Activated CD4-positive, alpha-beta T cell treated with anti-CD3 and anti-CD28 coated beads for 48 hours (primary cell): ENCODE data around the gene KCNA2.
A peak's percentile ranks its signal among the peaks of the same experiment; 100 is the strongest.

Experiments
- DNase-seq: peaks from one replicate; pipeline ENCODE4 v3.0.0-alpha.2; 2020

Gene KCNA2

DNA sequence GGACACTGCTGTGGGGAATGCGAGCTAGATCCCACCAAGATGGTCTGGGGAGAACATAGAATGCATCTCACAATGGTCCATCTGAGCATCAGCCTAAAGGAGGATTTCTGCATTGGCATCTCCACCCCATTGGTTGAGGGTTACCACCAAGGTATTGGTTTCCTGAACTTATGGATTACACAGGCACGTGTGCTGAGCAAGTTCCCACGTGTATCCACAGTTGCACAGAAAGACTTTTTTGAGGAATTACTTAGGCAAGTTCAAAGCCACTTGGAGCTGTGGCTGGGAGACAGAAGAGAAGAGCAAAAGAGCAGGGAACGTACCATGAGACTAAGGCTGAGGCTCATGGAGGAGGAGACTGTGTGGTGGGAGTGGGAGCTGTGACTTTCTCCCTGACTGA, 43.1 kb downstream of the KCNA2 start:
- DNase-seq, result no peak

DNA sequence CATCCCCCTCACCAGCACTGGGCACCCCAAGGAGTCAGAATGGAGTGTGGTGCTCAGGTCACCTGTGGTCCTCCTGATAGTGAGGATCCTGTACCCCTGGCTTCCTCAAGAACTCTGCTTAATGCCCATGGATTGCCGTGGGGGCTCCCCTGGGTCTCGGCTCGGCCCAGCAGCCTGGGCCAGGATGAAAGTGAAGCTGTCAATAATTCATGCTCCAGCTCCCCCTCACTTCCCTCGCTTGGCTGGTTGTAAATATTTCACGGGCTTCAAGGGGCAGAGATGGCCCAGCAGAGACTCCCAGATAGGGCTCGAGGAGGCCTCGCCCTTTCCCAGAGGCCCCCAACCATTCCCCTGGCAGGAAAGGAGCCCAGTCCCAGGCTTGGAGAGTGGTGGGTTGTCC, 44.6 kb downstream of the KCNA2 start:
- DNase-seq, result no peak

DNA sequence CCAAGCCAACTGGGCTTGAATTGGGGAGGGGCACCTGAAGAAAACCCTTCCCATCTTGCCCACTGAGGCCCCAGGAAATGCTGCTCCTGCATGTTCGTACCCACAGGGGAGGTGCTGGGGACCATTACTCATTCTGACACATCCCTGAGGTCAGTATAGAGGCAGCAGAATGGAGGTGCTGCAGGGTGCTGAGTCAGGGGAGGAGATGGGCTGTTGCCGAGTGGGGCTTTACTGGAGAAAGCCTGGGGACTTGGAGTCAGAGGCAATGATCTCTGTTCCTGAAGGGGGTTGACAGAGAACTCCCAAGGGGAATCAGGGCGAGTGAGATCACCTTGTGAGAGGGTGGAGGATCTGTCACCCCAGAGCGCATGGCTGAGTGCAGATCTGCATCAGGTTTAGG, 47.0 kb downstream of the KCNA2 start:
- peak; percentile 19 for DNase-seq

DNA sequence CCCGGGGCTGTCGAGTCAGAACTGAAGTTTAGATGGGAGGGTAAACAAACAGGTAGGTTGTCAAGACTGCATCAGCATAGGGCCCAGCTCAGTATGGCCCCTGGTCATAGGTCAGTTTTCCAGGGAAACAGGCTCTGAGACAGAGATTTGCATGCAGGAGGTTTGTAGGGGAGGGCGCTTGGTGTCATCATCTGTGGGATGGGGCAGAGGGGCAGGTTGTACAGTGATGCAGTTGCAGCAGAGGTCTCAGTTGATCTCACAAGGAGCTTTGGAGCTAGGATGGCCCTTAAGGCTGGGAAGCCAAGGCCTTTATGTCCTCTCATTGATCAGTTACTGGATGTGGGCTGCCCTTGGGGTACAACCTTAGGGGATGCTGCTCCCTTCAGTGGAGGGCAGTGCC, 48.7 kb downstream of the KCNA2 start:
- no peak for DNase-seq

DNA sequence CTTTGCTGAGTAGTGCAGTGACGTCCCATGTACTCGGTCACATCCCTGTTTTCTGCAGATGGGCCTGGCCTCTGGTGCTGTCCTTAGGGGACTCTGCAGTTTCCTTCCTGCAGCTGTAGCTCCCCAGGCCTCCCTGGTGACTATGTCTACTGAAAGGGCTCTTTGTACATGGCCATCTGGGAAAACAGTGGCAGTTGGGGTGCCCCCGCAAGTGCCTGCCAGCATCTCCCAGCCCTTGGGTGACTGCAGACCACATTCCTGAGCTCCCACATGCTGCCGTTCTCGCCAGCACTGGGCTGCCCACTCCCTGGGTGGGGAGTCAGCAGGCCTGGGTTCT, 49.7 kb downstream of the KCNA2 start:
- no peak for DNase-seq

DNA sequence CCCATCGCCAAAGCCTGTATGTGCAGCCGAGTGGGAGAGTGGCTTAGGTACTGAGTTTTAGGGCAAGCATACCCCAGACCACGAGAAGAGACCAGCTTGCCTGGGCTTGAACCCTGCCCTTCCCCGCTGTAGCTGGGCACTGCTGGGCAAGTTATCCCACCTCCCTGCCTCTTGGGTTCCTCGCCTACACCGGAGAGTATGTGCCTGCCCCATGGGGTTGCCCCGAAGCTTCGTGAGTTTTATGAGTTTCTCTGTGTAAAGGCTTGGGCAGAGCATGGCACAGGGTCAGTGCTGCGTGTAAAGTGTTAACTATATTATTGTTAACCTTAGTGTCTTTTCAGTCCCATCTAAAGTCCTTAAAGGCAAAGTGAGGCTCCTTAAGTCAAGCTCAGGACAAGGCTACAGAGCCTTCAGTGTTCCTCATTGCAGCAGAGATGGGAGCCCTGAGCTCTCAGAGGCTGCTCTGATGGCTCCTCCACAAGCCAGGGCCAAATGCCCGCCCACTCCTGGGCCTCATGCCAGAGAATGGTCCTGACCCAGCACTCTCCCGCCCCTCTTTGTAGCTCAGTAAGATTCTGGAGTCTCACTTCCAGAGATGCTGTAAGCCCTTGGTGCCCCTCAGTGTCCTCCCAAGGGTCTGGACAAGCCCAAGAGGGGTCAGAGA, 50.2 kb downstream of the KCNA2 start:
- no peak for DNase-seq

DNA sequence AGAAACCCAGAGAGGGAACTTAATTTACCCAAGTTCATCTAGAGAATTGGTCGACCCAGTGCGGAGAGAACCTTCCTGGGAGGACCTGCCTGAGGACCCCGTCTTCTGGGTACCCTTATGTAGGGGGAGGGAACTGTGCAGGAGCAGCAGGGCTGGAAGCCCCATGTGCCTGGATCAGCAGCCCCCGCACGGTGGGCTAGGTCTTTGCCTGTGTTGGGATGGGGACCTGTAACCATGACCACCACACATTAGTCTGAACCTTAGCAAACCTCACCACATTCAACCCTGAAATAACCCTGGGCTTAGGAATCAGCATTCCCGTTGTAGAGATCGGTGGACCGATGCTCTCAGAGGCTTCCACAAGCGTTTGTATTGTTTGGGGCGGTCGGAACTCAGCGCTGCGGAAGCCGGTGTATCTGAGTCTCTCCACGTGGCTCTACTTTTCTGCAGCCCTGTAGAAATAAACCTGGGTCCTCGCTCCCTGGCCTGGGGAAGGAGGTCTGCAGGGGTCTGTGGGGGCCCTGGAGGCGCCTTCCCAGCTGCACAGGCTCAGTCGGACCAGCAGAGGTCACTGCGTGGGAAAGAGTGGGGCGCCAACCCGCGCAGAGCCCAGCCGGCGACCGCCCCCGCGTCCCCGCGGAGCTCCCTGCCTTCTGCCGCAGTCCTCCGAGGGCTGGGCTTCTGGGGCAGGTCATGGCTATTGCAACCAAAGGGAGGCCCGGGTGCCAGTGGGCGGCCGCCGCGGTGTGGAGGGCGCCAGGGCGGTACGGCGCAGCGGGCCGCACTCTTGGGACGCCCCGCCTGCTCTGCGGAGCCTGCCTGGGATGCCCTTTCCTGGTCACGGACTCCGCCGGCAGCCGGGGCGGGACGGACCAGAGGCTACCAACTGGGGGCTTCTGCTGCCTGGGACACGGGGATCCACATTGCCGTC, 51.0 kb downstream of the KCNA2 start:
- peak; percentile 65 for DNase-seq

DNA sequence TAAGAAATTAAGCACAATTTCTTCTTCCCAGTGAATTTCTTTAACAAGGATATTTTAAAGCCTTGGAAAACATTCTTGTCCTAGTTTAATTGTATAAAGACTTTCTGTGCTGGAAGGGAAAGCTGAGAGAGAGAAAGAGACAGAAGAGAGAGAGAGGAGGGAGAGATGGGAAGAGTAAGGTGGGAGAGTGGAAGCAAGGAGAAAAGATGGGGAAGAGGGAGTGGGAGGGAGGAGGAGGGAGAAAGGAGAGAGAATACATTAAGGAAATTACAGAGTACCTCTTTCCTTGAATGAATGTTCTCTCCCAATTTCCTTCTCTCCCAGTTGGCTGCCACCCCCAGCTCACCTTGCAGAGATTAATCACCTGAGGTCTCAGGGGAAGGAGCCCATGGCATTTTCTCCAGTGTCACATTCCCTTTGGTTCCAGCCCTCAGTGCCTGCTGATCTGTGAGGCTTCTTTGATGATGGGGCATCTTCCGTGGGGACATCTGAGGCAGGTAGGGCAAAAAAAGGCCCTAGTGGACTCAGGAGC, 54.8 kb downstream of the KCNA2 start:
- DNase-seq, result no peak

DNA sequence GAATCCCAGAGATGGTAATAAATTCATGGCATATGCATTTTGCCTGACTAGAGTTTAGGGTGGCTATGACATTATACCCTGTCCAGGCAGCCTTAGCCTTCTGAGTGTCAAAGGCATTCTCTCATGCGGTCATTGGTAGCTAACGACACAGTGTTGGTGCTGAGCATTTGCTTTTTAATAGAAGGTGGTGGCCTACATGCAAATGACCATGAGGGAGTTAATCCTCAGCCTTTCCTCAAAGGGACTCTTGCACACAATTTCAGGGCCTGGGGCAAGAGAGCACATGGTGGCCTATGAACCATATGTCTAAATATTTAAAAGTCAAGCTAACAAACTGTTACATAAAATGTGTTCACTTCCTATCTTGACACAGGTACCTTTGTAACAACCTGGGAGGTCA, 56.3 kb downstream of the KCNA2 start:
- no peak for DNase-seq

DNA sequence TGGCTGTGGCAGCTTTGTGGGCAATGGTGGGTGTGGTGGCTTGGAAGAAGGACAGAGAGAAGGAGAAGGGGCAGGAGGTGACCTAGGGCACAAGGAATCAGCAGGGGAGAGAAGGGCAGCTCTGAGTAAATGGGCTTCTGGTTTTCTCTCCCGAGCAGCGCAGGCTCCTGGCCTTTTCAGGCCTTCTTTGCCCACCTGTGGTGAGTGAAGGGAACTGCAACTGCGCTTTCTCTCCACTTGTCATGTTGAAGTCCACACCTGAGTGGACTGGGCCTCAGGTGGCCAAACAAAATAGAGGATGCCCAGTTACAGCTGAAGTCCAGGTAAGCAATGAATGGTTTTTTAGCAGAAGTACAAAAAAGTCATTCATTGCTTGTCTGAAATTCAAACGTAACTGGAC, 57.8 kb downstream of the KCNA2 start:
- peak; percentile 15 for DNase-seq

DNA sequence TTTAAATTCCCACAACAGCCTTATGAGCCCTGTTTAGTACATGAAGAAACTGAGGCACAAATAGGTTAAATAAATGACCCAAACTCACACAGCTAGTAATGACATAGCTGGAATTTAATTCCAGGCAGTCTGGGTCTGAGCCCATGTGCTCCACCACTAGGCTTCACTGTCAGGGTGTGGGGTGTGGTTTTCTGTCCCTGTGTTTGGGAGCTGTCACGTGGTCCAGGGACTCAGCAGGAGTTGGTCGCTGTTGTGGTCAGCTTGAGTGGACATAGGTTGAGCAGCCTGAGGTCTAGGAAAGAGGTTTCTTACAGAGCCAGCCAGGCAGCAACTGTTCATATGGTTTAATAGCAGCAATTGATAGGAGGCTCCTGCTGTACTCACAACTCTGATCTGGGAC, 59.1 kb downstream of the KCNA2 start:
- DNase-seq, result no peak

DNA sequence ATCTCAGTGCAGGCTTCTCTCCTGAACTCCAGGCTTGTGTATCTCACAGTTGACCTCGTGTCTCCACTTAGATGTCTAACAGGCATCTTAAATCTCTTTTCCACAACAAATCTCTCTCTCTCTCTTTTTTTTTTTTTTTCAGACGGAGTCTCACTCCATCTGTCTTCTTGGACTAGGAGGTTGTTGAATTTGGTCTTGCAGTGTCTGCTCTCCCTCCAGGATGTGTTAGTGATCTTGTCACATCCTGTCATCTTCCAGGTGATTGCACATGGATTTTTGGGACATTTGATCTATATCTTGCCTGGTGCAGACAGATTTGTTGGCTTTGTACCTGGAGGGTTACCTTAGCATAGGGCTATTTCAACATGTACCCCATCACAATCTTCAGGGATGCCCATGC, 60.7 kb downstream of the KCNA2 start:
- DNase-seq, result no peak

DNA sequence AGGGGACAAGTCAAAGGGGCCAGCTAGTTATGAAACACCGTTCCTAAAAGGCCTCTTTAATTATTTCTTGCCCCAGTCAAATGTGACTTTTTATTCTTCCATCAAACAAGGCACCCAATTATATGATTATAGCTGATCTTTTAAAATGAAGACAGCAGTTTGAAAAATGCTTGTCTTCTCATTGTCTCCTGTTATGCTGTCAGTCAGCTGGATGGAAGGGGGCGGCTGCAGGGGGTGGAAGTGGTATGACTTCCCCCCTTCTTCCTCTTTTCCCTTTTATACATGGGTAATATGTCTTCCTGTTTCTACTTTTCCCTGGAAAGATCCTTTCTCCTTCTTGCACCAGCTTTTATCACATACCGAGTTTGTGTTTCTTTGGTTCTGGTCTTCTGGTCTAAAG, 61.4 kb downstream of the KCNA2 start:
- DNase-seq, result no peak
